Stimulated activated CD4-positive, alpha-beta T cell treated with anti-CD3 and anti-CD28 coated beads, Interleukin-15, amount 100 ng/mL, for 1 hour (primary cell): ENCODE data around the gene YEATS2.

Experiments used
- DNase-seq, 2 donors: peaks; one replicate each; pipeline ENCODE4 v3.0.0-alpha.2; 2020; ENCODE audit warnings: low read depth in 1 of 2, low spot score in 1 of 2

YEATS2 gene

DNA sequence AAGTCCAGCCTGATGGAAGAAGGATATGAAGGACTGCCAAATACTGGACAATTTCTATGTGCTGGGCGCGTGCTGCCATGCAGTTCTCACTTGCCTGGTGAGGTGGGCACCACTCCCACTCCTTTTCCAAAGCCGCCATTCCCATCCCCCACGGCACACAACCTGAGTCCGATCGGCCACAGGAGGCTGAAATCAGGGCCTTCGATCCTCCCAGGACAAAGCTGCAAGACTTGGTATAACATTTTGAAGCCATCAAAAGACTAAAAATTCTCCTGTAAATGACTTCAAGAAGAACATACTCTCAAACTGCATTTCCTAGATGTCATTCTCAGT, 130.9 kb downstream of the YEATS2 start:
- no peak for DNase-seq

DNA sequence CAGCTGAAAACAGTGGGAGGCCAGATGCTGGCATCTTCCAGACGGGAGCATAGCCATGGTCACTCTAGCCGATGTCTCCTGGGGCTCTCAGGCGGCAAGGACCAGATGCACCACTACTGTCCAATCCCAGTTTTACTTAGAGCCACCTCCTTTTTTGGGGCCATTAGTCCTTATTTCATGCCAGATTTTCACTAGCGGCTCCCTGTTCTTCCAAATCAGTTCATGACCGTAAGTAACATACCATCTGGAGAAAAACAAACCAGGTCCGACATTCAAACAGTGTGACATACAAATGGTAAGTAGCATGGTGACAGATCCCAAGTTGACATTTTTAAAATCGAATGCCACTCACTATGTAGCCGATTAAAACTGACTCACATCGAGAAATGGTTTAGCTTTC, 131.9 kb downstream of the YEATS2 start:
- no peak for DNase-seq

DNA sequence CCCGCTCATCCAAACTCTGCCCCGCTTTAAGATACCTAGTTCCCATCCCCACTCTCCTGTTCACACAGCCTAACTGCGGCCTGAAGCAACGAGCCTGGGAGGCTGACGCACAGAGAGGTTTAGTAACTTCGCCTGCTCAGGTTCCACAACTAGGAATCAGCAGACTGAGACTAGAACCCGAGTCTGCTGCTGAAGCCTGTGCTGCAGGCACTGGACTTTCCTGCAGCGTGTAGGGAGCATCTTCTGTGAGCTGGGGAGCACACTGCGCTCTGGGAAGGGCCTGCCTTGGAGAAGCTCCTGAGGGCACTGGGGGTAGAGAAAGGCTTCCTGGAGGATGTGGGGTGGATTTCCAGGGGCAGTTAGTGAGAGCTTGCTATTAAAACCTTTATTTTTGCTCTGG, 132.6 kb downstream of the YEATS2 start:
- DNase-seq: no peak

DNA sequence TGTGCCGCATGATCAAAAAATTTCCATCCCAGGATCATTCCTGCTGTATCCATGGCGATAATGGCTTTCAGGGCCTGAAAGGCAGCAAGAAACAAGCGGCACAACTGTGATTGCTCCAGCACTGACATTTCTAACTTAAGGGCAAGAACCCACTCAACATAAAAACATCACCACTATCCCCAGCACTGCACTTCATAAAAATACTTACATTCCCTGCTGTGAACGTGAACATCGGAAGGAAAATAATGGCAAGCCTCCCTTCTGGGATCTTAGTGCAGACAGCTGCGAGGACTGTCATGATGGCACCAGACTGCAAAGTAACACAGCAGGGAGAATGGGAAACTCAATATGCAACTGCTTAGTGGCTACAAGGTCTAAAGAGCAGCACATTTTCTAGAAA, 135.9 kb downstream of the YEATS2 start:
- DNase-seq: no peak

DNA sequence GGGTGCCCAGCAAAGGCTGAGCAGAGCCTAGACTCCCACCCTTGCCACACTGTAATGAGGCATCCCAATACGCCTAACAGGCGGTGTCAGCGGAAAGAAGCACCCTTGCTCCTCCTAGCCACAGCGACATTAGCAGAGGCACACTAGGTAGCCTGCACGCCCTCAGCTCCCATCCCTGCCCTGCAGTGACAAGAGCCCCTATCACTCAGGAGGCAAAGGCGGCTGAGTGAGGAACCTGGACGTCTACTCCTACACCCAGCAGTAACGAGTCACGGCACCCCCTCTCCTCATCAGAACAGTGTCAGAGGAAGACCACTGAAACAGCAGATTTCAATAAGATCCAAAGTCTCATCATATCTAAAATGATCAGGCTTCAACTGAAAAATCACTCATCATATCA, 139.8 kb downstream of the YEATS2 start:
- DNase-seq: no peak

DNA sequence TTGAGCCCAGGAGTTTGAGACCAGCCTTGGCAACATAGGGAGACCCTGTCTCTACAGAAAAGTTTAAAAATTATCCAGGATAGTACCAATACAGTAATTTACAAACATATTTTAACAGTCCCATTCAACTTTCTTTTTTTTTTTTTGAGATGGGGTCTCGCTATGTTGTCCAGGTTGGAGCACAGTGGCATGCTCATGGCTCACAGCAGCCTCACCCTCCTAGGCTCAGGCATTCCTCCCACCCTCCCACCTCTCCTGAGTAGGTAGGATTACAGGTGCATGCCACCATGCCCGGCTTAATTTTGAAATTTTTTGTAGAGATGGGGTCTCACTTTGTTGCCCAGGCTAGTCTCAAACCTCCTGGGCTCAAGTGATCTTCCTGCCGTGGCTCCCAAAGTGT, 140.3 kb downstream of the YEATS2 start:
- DNase-seq: no peak

DNA sequence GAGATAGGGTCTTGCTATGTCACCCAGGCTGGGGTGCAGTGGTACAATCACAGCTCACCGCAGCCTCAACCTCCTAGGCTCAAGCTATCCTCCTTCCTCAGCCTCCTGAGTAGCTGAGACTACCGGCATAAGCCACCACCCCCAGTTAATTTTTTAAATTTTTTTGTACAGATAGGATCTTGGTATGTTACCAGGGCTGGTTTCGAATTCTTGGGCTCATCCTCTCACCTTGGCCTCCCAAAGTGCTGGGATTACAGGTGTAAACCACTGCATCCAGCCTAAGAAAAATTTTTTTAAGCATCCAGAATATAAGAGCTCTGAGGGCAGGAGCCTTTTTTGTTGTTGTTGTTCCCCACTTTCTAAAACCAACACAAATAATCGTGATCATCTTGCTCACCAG, 142.2 kb downstream of the YEATS2 start:
- DNase-seq: no peak

DNA sequence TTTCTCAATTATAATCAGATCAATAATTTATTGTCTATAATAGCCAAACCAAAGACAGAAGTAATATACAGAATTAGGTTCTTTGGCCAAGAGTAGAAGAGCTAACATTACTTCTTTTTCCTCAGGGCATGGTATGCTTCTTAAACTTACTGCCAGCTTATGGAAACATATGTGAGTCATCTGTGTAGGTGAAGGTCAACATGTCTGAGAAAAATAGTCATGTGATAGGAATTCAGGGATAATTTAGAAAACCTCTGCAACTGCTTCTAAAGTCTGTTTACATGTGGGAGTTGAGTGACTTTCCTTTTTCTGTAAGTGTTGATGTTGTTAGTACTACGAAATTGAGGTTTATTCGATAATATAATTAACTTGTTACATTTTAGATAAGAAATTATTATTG, 147.0 kb downstream of the YEATS2 start:
- DNase-seq: no peak

DNA sequence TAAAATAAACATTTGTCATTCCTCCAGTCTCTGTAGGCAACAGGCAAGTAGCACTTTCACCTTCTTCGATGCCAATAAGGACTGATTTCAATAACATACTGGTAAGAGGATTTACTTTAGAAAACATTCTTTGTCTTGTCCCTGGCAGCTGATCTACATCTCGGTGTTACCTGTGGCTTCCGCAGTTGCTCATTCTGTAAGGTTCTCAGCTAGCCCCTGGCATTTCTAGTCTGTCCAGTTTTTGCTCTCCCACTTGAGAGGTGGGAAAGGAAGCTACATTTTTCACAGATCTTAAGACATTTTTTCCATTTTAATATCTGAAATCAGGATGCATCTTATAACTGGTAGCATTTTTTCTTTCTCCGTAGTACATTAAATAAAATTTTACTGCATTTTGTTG, 147.5 kb downstream of the YEATS2 start:
- no peak for DNase-seq

DNA sequence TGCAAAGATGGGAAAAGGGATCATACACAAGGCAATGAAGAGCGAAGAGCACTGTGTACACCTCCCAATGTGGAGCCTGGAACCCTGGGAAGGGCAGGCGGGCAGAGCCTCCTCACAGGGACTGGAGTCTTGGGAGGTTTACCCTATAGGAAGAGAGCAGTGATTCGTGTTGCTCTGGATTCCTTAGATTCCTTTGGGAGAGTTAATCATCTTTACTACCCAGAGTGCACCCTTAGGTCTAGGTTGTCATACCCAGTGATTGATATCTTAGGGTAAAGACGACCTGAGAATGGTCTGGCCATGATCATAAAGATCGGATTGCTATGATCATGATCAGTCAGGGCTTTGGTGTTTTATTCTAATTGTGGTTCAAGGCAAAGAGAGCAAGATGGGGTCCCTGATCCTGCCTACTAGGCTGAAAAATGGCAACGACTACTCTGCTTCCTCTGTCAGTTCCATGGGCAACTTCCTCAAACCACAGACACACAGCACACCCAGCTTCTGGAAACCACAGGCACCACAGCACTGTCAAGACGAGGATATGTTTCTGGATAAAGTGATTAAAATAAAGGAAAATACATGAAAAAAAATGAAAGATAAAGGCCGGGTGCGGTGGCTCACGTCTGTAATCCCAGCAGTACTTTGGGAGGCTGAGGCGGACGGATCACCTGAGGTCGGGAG, 148.2 kb downstream of the YEATS2 start:
- no peak for DNase-seq

DNA sequence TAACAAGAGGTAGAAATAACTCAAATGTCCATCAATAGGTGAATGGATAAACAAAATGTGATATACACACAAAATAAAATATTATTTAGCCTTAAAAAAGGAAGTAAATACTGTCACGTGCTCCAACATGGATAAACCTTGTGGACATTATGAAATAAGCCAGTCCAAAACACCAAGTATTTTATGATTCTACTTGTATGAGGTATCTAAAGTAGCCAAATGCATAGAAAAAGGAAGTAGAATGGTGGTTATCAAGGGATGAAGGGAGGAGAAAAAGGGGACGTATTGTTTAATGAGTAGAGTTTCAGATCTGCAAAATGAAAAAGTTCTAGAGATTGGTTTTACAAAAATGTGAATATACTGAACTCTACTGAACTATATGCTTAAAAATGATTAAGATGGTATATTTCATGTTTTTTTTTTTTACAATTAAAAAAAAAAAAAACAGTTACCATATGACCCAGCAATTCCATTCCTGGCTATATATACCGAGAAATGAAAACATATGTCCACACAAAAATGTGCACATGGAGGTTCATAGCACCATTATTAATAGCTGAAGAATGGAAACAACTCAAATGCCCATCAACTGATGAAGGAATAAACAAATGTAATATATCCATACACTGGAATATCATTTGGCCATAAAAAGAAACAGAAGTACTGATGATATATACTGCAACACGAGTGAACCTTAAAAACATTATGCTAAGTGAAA, 156.9 kb downstream of the YEATS2 start:
- no peak for DNase-seq

DNA sequence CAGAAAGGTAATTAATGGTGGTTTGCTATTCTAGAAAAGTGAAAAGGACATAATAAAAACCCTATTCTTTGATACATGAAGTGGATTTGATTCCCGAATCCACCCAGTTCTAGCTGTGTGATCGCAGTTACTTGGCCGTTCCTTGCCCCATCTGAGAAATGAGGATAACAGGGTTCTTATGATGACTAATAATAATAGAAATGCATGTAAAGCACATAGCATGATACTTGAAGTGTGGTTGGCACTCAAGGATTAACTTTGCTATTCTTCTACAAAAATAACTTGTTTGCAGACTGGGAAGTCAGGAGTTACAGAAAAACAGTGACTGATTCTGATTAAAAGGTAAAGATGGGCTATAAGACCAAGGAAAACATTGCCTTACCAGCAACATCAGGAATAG, 160.3 kb downstream of the YEATS2 start:
- no peak for DNase-seq
